Keratinocyte (primary cell): Measurements from ENCODE around the gene SWAP70.

Experiments
- EZH2 ChIP-seq: IDR thresholded peaks from one replicate; pipeline ENCODE4 v1.6.1; 2012; ENCODE audit warnings: inconsistent platforms, mild to moderate bottlenecking, low read length, moderate library complexity
- TF ChIP-seq, protein P1 (sequence below), 3 experiments: IDR thresholded peaks in 1 of 3; conservative IDR thresholded peaks in 1 of 3; optimal IDR thresholded peaks in 1 of 3; 2 replicates in 2 of 3; 3 replicates in 1 of 3; pipeline versions ENCODE3 to v1.5.1; 2011; ENCODE audit warnings: low read length in 3 of 3, mild to moderate bottlenecking in 3 of 3, moderate library complexity in 2 of 3, control low read depth in 1 of 3, inconsistent platforms in 1 of 3; ENCODE audit not compliant: insufficient read depth in 2 of 3; ENCODE audit errors: extremely low read depth in 1 of 3

- TF ChIP-seq, protein P1, sequence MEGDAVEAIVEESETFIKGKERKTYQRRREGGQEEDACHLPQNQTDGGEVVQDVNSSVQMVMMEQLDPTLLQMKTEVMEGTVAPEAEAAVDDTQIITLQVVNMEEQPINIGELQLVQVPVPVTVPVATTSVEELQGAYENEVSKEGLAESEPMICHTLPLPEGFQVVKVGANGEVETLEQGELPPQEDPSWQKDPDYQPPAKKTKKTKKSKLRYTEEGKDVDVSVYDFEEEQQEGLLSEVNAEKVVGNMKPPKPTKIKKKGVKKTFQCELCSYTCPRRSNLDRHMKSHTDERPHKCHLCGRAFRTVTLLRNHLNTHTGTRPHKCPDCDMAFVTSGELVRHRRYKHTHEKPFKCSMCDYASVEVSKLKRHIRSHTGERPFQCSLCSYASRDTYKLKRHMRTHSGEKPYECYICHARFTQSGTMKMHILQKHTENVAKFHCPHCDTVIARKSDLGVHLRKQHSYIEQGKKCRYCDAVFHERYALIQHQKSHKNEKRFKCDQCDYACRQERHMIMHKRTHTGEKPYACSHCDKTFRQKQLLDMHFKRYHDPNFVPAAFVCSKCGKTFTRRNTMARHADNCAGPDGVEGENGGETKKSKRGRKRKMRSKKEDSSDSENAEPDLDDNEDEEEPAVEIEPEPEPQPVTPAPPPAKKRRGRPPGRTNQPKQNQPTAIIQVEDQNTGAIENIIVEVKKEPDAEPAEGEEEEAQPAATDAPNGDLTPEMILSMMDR (optimal IDR thresholded peaks at IDR 0.05 in 1 of 3, IDR thresholded peaks at IDR 0.05 in 1 of 3, conservative IDR thresholded peaks at IDR 0.05 in 1 of 3; ENCODE audit: extremely low read depth in 1 of 3, insufficient read depth in 2 of 3, low read length in 3 of 3): no peak
- no peak for TF ChIP-seq EZH2
These were observed 38.7 kb upstream of the SWAP70 start for GRCh38 chr11:9625162-9625561.
